Body of pancreas (tissue), 4 donors: ENCODE measurements around the gene CMSS1.

Experiments used
- POLR2A ChIP-seq, 3 donors: fragments of 450-650 bp; IDR thresholded peaks; one replicate each; pipeline ENCODE4 v1.6.1; 2016; ENCODE audit warnings: antibody characterized with exemption in 3 of 3, mild to moderate bottlenecking in 2 of 3
- TF ChIP-seq, protein P1 (sequence below), 7 experiments: fragments of 450-650 bp in 4 of 7; fragments of 200-600 bp in 3 of 7; sonication (generic) in 3 of 7; IDR thresholded peaks; one replicate each; pipeline ENCODE4 v1.5.1; 2016 to 2019; ENCODE audit warnings: antibody characterized with exemption in 7 of 7

DNA sequence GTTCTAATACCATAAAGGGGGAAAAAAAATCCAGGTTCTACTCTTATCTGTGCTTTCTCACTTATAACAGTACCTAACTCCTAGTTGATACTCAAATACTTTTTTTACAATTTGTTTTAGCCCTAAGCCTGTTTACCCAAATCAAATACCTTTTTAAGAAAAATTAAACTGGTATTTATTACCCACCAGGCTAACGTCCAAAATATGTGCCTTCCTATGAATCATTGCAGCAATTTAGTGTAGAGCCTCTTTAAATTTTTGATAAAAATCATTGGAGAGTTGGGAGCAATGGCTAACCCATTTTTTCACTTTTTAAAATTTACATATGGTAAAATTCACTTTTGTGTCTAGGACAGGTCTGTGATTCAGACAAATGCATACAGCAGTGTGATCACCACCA is 268.7 kb downstream of the CMSS1 start:
- TF ChIP-seq, protein P1, sequence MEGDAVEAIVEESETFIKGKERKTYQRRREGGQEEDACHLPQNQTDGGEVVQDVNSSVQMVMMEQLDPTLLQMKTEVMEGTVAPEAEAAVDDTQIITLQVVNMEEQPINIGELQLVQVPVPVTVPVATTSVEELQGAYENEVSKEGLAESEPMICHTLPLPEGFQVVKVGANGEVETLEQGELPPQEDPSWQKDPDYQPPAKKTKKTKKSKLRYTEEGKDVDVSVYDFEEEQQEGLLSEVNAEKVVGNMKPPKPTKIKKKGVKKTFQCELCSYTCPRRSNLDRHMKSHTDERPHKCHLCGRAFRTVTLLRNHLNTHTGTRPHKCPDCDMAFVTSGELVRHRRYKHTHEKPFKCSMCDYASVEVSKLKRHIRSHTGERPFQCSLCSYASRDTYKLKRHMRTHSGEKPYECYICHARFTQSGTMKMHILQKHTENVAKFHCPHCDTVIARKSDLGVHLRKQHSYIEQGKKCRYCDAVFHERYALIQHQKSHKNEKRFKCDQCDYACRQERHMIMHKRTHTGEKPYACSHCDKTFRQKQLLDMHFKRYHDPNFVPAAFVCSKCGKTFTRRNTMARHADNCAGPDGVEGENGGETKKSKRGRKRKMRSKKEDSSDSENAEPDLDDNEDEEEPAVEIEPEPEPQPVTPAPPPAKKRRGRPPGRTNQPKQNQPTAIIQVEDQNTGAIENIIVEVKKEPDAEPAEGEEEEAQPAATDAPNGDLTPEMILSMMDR (IDR thresholded peaks at IDR 0.05), result no peak
- TF ChIP-seq POLR2A (IDR thresholded peaks at IDR 0.05), result no peak
